NCI-H748 treated with DMSO at 0.1 percent for 48 hours (cell line): Measurements from ENCODE around the gene KHK.

Experiments used
- DNase-seq: peaks from one replicate; lab custom pipeline; 2025; lab: John Stamatoyannopoulos, UW

KHK gene

DNA sequence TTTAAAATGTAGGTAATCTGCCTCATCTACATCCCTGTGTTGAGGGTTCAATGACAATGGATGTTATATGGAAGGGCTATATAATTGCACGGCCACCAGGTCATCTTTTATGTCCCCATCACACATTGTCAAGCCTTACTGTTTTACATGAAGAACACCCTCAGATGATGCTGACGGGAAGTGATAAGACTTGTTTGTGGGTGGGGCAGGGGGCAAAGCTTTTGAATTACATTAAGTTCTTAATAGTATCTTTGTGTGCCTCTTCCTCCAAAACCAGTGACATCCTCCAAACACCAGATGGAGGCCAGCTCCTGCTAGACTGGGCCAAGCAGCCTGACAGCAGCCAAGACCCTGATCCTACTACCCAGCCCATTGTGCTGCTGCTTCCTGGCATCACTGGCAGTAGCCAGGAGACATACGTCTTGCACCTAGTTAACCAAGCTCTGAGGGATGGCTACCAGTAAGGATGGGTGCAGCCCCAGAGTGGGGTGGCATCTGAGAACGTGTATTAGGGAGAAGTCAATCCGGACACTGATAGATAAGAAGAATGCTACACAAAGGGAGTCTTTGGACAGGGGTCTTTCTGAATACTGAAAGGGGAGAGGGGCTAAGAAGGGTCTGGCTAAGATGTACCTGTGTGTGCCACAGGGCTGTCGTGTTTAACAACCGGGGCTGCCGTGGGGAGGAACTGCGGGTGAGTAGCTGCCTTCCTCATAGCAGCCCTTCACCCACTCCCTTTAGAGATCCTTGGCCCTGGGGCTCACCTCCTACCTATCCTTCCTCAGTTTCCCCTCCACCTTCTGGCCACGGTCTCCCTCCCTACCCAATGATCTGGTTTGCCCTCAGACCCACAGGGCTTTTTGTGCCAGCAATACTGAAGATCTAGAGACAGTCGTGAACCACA is 42.3 kb downstream of the KHK start:
- DNase-seq: no peak

DNA sequence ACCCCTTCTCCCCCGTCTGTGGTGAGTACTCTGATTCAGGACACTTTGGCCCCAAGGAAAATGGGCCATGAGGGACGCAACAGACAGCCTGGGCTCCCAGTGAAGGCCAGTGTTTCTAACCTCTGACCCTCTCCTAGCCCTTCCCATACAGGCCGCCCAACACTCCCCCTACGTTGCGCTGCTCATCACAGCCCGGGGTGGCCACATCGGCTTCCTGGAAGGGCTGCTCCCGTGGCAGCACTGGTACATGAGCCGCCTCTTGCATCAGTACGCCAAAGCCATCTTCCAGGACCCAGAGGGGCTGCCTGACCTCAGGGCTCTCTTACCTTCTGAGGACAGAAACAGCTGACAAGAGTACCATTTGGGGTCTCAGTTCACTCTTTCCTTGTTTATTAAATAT is 43.8 kb downstream of the KHK start:
- DNase-seq: no peak

DNA sequence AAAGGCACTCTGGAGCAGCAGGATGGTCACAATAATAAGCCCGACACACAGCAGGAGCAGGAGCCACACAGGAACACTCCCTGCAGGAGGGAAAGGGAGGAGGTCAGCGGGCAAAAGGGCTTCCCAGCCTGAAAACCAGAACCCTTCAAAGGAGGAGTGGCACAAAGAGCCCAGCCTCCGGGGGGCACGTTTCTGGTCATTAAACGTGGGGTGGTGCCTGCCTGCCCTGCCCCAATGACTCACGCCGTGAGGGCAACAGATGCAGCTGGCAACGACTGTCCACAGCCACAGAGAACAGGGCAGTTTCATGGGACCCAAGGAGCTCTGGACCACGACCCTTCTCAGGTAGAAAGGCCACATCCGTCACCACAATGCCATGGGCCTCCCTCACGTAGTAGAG is 44.9 kb downstream of the KHK start:
- DNase-seq: no peak

DNA sequence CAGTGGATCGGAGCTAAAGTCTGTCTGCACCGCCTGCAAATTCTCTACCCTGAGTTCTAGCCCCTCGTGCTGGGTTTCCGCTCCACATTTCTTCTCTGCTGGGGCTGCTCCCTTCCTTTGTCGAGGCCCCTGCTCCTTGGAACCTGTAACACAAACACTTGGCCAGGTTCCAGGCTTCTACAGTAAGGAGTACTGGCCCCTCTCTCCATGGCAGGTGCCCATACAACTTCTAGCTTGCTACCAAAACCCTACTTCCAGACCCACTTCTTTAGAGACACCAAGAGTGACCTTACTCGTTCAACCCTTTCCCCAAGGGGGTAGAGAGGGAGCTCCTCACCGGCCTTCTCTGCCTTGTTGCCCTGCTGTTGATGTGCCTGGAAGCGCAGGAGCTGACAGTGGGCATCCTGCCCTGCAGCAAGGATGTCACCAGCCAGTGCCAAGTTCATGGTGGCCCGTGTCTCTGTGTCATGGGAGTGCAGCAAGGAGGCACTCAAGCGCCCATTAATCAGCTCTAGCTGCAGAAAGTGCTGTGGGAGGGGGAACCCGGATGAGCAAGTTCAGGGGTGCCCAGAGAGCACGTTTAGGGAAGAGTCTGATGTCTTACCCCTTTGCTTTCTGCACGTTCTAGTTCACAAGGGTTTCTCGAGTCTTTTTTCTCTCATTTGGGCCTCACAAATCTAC is 46.8 kb downstream of the KHK start:
- no peak for DNase-seq

DNA sequence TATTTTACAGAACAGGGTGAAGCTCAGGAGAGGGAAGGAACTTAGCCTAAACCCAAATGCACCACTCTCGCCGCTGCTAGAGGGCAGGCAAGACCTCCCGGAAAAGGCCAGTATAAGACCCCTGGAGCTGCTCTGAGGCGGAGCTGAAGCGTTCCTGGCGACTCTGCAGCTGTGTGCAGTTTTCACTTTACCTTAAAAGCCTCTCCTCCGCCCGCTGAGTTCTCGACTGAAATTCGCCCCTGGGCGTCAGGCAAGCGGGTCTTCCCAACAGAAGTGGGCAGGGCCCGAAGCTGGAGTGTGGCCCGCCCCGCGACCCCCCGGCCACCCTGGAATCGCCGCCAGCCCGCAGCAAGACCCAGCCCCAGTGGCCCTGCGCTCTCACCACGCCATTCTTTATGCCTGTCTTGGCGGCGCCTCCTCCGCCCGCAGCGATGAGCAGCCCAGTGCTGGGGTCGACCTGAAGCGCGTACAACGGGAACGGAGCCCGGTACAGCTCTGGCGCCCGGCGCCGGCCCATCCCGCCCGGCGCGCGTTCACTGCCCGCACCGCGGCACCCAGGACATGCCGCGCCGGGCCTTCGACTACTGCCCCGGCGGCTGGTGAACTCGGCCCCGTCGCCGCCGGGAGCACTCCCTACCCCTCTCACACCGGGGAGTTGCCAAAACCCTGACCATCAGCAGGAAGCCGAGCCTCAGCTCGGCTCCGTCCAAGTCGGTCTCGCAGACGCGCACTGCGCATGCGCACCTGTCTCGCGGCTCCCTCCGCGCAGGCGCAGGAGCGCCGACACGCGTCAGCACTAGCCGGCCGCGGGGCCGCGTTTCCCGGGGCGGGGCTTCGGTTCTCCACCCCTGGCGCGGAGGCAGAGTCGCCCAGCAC is 47.6 kb downstream of the KHK start, which contains the start of gene PREB:
PREB (minus strand) TSS at position 732 of the 876 bp plus-strand sequence; CDS start at position 517, 215 bp downstream.
- DNase-seq: peak; percentile 88

DNA sequence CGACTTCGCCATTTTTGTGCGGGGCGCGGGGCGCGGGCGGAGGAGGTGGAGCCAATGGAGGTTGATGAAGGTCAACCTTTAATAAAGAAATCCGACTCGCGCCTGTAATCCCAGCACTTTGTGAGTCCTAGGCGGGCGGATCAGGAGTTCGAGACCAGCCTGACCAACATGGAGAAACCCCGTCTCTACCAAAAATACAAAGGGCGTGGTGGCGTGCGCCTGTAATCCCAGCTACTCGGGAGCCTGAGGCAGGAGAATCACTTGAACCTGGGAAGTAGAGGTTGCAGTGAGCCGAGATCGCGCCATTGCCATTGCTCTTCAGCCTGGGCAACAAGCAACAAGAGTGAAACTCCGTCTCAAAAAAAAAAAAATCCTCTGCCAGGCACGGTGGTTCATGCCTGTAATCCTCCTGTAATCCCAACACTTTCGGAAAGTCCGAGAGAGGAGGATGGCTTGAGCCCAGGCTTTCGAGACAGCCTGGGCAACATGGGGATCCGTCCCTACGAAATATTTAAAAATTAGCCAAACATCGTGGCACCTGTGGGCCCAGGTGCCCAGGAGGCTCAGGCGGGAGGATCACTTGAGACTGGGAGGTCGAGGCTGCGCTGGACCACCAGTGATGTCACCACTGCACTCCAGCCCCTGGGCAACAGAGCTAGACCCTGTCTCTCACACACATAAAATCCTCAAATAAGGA is 48.4 kb downstream of the KHK start:
- DNase-seq: no peak

DNA sequence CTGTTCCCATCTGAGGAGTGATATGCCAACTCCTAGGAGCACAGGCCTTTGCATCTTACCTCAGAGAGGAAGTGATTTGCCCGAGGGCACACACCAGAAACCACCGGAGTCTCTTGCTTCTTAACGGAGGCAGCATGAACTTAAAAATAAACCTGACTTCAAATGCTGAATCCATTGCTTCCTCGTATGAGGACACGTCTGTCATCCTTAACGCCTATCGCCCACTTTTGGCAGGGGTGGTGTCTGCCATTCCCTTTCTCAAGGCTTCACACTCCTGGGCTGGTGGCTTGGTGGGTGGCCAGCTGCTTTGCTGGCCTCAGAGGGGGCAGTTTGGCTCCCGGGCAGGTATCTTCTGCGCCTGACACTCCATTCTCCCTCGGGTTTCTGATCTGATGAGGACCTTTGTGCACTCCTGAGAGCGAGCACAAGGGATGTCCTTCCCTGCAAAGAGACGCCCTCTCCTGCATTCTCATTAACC is 48.9 kb downstream of the KHK start:
- no peak for DNase-seq

DNA sequence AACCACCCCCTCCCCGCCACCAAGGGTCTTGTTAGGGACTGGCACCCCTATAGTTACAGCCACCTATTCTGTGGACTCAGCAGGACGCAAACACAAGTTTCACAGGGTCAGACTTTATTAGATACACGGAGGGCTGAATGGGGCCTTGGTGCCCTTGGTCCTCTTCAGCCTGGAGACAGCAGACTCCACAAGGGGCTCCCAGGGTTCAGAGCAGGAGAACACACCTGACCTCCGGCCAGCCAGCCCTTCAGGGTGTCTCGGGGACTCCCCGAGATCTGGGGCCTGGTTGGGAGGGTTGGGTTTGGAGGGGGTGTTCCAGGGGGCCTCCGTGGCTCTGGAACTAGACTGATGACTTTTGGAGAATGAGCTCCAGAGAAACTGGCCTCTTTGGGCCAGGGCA is 50.2 kb downstream of the KHK start:
- no peak for DNase-seq

DNA sequence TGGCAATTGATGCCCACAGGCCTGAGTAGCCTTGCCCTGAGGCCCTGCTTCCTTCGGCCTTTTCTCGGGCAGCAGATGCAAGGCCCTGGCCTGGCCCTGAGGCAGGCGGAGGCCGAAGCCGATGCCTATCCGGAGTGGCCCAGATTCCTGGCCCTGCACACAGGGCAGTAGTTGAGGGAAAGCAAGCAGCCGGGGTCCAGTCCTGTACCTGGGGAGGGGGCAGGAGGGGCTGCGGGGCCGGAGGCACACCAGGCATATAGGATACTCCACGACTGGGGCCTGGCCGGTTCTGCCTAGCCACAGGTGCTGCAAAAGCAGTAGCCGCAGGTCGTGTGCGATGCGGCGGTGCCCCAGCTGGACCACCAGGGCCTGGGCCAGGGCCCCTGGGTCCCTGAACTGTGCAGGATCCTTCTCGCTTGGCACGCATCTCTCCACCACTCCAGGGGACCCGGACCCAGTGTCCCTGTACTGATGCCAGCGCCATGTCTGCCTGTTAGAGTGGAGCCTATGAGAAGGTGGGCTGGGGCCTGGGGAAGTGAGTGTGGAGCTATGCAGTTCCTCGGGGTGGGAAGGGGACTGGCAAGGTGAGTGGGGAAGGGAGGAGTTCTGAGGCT is 50.9 kb downstream of the KHK start:
- DNase-seq: no peak

DNA sequence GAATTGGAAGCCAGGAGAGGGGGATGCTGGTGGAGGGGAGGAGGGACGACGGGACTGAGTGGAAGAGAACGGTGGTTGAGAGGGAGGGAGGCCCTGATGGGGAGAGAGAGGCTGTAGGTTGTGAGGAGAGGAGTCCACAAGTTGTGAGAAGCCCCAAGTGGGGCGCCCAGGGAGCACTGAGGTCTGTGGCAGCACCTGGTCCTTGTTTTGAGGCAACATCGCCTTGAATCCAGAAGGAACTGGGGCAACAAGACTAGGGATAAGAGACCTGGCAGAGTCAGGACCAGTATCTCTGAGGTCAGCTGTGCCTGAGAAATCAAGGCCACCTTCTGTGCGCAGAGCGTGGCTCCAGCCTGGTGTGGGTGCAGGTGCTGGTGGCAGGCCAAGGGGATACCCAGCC is 51.5 kb downstream of the KHK start:
- no peak for DNase-seq

DNA sequence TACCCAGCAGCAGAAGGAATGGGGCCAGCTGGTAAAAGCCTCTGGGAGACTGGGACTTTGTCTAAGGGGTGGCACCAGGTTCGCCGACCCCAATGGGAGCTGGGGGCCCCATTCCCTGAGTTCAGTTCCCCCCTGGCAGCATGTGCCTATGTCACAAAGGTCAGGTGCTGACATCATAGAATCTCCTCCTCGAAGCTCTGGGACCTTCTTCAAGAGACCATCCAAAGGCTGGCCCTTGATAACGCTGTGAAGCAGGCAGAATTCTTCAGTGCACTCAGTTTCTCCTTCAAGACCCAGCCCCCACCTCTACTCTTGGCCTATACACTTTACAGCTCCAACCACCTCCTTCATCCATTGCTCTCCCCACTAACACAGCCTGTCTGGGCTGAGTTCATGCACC is 52.7 kb downstream of the KHK start, which contains the start of gene PRR30:
PRR30 (minus strand) TSS at position 101 of the 400 bp plus-strand sequence. CDS start 1,081 bp downstream, outside the sequence.
- DNase-seq: no peak

DNA sequence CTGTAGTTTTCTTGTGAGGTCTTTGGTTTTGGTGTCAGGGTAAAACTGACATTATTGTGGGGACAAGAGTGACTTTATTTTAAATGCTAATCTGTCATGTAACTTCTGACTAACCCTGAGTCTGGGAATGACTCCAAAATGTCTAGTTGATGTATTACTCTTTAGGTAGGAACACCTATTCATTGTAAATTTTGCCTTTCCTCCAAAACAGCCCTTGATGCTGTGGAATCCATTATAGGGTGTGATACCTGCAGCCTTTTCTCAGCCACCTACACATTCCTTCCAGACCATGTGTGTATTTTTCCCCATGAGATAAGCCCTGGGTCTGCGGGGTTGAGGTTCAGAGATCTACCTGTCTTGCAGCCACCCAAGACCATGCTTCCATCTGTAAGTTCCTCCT is 56.7 kb downstream of the KHK start:
- no peak for DNase-seq

DNA sequence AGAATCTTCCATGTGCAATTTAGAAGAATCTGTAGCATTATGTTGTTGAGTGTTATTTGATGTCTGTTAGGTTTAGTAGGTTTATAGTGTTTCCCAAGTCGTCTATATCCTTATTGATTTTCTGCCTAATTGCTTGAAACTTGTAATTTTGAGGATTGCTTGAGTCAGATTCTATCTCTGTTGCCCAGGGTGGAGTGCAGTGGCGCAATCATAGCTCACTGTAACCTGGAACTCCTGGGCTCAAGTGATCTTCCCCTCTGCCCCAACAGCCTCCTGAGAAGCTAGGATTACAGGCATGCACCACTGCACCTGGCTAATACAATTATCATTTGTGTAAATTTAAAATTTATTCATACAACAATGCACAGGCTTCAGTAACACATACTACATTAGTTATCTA is 59.1 kb downstream of the KHK start:
- DNase-seq: no peak

DNA sequence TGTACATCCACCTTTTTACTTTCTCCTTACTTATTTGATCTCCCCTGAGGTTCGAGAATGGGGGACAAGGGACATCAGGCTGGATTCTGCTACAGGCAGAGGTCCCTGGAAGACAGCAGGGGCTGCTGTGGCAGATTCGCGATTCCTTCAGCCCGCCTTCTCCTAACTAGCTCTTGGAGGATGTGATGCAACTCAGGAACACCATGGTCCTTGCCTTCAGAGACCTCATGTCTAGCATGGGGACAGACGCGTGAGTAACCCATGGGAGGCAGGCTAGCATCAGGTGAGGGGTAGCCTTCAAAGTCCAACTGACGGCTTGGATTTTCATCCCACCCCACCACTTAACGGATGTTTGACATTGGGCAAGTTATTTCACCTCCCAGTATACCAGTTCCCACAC is 61.4 kb downstream of the KHK start:
- no peak for DNase-seq

DNA sequence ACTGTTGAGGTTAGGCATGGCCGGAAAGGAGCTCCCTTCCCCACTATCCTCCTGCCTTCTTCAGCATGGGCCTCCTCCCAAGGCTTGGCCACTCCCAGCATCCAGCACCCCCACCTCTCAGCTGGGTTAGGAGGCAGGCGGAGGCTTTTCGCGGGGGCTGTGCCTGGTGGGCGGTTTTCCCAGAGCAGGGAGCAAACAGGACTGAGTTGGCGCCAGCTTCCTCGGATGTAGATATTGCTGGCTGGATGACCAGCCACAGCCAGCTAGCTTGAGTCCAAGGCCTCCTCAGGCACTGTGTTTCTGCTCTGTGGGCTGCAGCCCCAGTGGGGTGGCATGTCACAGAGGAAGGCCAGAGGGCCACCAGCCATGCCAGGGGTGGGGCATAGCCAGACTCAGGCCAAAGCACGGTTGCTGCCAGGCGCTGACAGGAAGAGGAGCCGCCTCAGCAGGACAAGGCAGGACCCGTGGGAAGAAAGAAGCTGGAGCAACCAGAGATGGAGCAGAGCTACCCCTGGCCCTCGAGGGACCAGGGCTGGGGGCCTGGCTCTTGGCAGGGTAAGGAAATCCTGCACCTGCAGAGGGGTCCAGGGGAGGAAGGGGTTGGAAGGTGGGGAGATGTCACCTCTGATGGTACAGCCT is 62.3 kb downstream of the KHK start, which contains the start of gene TCF23:
TCF23 (plus strand) TSS at position 204 of the 639 bp plus-strand sequence; CDS start at position 334, 130 bp downstream.
- DNase-seq: no peak

DNA sequence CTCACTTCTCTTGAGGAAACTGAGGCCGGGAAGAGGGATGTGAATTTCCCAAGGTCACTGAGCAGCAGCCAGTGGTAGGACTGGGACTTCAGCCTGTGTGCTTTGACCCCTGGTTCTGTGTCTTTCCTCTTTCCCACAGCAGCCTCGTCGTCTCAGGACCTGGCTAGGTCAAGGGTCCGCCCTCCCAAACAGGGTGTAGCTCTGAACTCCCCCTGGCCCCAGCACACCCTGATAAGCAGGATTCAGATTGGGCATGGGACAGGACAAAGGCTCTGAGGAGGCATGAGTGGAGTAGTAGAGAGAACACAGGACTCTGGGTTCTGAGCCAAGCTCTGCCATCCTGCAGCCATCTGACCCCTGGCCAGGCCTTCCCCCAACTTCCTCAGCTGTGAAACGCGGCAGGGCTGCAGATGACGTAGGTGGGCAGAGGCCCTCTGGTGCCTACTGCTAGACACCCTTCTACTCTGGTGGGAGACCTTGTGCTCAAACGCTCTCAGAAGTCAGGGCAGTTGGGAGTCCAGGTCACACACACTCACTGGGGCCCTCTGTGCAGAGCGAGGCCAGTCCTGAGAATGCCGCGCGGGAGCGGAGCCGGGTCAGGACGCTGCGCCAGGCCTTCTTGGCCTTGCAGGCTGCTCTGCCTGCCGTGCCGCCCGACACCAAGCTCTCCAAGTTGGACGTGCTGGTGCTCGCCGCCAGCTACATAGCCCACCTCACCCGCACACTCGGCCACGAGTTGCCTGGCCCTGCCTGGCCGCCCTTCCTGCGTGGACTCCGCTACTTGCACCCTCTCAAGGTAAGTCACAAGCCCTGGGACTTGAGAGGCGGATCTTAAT is 63.2 kb downstream of the KHK start:
- no peak for DNase-seq
